ENCODE data around the gene MOV10. TPM values are rescaled to one million over a fixed set of nuclear protein-coding genes. Genes with fewer than 3 reads are reported as not detected.

Gene MOV10
- total RNA-seq, 2 experiments from 2014 or later: 80.6 to 89.3 TPM

- Mint-ChIP-seq H3K27ac (no peak overlapping the region), H3K27me3 (no peaks in the 10 kb centered on the region), H3K36me3 (ENCODE audit: low read depth) (peaks cover 50% of the 10 kb centered on the region), H3K9me3 (no peaks in the 10 kb centered on the region), H3K4me3 (no peak overlapping the region), H3K4me1 (ENCODE audit: low read depth) (peaks cover 7% of the 10 kb centered on the region)
- no peaks in the 10 kb centered on the region for H3K4me1 ChIP-seq (ENCODE audit: insufficient read depth, low read length)
- ChIA-PET CTCF (no interaction called here), POLR2A (no interaction called here)
- no peaks in the 10 kb centered on the region for H3K9me3 ChIP-seq (ENCODE audit: control insufficient read depth in 1 of 2, insufficient read depth in 1 of 2, low read length in 2 of 2)
- ATAC-seq (ENCODE audit: poor library complexity): no peak
- TF ChIP-seq CTCF (IDR thresholded peaks at IDR 0.05): no peak
- no peak overlapping the region for H3K27ac ChIP-seq (ENCODE audit: low read depth in 1 of 2, low read length in 2 of 2)
- no peaks in the 10 kb centered on the region for H3K27me3 ChIP-seq (ENCODE audit: control insufficient read depth in 1 of 2, insufficient read depth in 2 of 2, low read length in 2 of 2)
- H3K4me3 ChIP-seq (ENCODE audit: low read length): no peak overlapping the region
- H3K36me3 ChIP-seq (ENCODE audit: insufficient read depth, low read length): peaks cover 37% of the 10 kb centered on the region
- intact Hi-C loops (cut with DNase I, micrococcal nuclease): no loop called here
- peak in 1 of 14 experiments; percentile 6 for DNase-seq
Measured at GRCh38 chr1:112687785-112688496, 13.5 kb downstream of the MOV10 start.

- H3K36me3 Mint-ChIP-seq (ENCODE audit: low read depth): peaks cover 53% of the 10 kb centered on the region
- Histone ChIP-seq H3K36me3 (ENCODE audit: insufficient read depth, low read length) (peaks cover 39% of the 10 kb centered on the region), H3K27me3 (ENCODE audit: control insufficient read depth in 1 of 2, insufficient read depth in 2 of 2, low read length in 2 of 2) (no peaks in the 10 kb centered on the region), H3K9me3 (ENCODE audit: control insufficient read depth in 1 of 2, insufficient read depth in 1 of 2, low read length in 2 of 2) (no peaks in the 10 kb centered on the region), H3K4me1 (ENCODE audit: insufficient read depth, low read length) (no peaks in the 10 kb centered on the region), H3K27ac (ENCODE audit: low read depth in 1 of 2, low read length in 2 of 2) (no peak overlapping the region), H3K4me3 (ENCODE audit: low read length) (no peak overlapping the region)
- CTCF ChIA-PET: no interaction called here
- H3K9me3 Mint-ChIP-seq: no peaks in the 10 kb centered on the region
- DNase-seq: no peak
- intact Hi-C loops (cut with DNase I, micrococcal nuclease): no loop called here
- no peak overlapping the region for H3K4me3 Mint-ChIP-seq
- POLR2A ChIA-PET: no interaction called here
- TF ChIP-seq CTCF (IDR thresholded peaks at IDR 0.05): no peak
- peaks cover 7% of the 10 kb centered on the region for H3K4me1 Mint-ChIP-seq (ENCODE audit: low read depth)
- ATAC-seq (ENCODE audit: poor library complexity): no peak
- H3K27ac Mint-ChIP-seq: no peak overlapping the region
- H3K27me3 Mint-ChIP-seq: no peaks in the 10 kb centered on the region
Measured at GRCh38 chr1:112688781-112689193, 14.3 kb downstream of the MOV10 start.

- DNase-seq: no peak
- Histone ChIP-seq H3K9me3 (ENCODE audit: control insufficient read depth in 1 of 2, insufficient read depth in 1 of 2, low read length in 2 of 2) (no peaks in the 10 kb centered on the region), H3K27ac (ENCODE audit: low read depth in 1 of 2, low read length in 2 of 2) (no peak overlapping the region), H3K27me3 (ENCODE audit: control insufficient read depth in 1 of 2, insufficient read depth in 2 of 2, low read length in 2 of 2) (no peaks in the 10 kb centered on the region), H3K4me1 (ENCODE audit: insufficient read depth, low read length) (no peaks in the 10 kb centered on the region), H3K4me3 (ENCODE audit: low read length) (no peak overlapping the region), H3K36me3 (ENCODE audit: insufficient read depth, low read length) (peaks cover 44% of the 10 kb centered on the region)
- Mint-ChIP-seq H3K27ac (no peak overlapping the region), H3K4me1 (ENCODE audit: low read depth) (peaks cover 7% of the 10 kb centered on the region), H3K36me3 (ENCODE audit: low read depth) (peaks cover 53% of the 10 kb centered on the region), H3K9me3 (no peaks in the 10 kb centered on the region), H3K27me3 (no peaks in the 10 kb centered on the region), H3K4me3 (no peak overlapping the region)
- TF ChIP-seq CTCF (IDR thresholded peaks at IDR 0.05): no peak
- intact Hi-C loops (cut with DNase I, micrococcal nuclease): no loop called here
- ATAC-seq (ENCODE audit: poor library complexity): no peak
- ChIA-PET POLR2A (no interaction called here), CTCF (no interaction called here)
Measured at GRCh38 chr1:112689196-112689841, 14.9 kb downstream of the MOV10 start.
